ENCODE data around the gene AP1M2. TPM values are rescaled to one million over a fixed set of nuclear protein-coding genes. Genes with fewer than 3 reads are reported as not detected.
A peak's percentile ranks its signal among the peaks of the same experiment; 100 is the strongest.

AP1M2 gene
- 1.2 TPM for total RNA-seq (ENCODE audit: unreplicated experiment)
- long read RNA-seq, result 0 reads

DNA sequence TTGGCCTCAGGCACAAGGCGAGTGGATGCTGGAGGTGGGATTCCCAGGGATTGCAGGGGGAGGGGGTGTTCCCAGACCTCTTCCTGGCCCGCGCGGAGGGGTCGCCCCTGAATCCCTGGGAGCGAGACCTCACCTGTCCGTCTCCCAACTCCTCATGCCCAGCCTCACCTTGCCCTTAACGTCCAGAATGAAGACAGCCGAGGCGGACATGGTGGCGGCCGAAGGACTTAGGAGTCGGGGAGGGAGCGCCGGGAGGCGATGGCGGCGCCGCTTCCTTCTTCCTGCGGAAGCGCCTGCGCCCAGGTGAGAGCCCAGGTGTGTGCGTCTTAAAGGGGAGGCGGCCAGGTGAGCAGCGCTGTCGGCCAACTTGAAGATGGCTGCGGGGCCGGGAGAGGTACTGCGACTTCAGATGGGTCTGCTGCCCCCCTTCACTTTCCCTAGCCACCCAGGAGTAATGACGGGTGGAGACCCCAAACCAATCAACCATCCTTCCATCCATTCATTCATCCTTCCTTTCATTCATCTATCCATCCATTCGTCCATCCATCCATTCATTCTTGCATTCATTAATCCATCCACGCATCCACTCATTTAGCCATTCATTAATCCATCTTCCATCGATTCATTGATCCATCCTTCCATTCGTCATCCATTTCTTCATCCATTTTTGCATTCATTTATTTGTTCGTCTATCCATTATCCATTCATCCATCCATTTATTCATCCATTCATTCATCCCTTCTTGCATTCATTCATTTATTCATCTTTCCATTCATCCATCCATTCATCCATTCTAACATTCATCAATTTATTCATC, at the start of gene AP1M2:
TSS of gene AP1M2 (minus strand) at position 291 of the 817 bp plus-strand sequence. CDS start at position 210, 81 bp downstream.
- peaks cover 7% of the 10 kb centered on the region for H3K36me3 Mint-ChIP-seq (ENCODE audit: unreplicated experiment)
- H3K27me3 Mint-ChIP-seq (ENCODE audit: unreplicated experiment), result peaks cover 11% of the 10 kb centered on the region
- peaks cover 3% of the 10 kb centered on the region for H3K9me3 Mint-ChIP-seq (ENCODE audit: unreplicated experiment)
- peak within 1 kb of the TSS; percentile 0 for H3K27ac Mint-ChIP-seq (ENCODE audit: unreplicated experiment)
- TF ChIP-seq, protein P1, sequence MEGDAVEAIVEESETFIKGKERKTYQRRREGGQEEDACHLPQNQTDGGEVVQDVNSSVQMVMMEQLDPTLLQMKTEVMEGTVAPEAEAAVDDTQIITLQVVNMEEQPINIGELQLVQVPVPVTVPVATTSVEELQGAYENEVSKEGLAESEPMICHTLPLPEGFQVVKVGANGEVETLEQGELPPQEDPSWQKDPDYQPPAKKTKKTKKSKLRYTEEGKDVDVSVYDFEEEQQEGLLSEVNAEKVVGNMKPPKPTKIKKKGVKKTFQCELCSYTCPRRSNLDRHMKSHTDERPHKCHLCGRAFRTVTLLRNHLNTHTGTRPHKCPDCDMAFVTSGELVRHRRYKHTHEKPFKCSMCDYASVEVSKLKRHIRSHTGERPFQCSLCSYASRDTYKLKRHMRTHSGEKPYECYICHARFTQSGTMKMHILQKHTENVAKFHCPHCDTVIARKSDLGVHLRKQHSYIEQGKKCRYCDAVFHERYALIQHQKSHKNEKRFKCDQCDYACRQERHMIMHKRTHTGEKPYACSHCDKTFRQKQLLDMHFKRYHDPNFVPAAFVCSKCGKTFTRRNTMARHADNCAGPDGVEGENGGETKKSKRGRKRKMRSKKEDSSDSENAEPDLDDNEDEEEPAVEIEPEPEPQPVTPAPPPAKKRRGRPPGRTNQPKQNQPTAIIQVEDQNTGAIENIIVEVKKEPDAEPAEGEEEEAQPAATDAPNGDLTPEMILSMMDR (IDR thresholded peaks at IDR 0.05; ENCODE audit: partially characterized antibody, unreplicated experiment), result no peak
- H3K4me1 Mint-ChIP-seq (ENCODE audit: low read depth, unreplicated experiment), result no peaks in the 10 kb centered on the region
- peak within 1 kb of the TSS; percentile 14 for H3K4me3 Mint-ChIP-seq (ENCODE audit: unreplicated experiment)
- DNase-seq, result no peak

- Mint-ChIP-seq H3K27ac (ENCODE audit: unreplicated experiment) (no peak overlapping the region), H3K27me3 (ENCODE audit: unreplicated experiment) (no peaks in the 10 kb centered on the region), H3K36me3 (ENCODE audit: unreplicated experiment) (peaks cover 12% of the 10 kb centered on the region), H3K4me3 (ENCODE audit: unreplicated experiment) (no peak overlapping the region), H3K9me3 (ENCODE audit: unreplicated experiment) (peaks cover 6% of the 10 kb centered on the region), H3K4me1 (ENCODE audit: low read depth, unreplicated experiment) (peaks cover 2% of the 10 kb centered on the region)
- no peak for DNase-seq
- TF ChIP-seq, protein P1 (IDR thresholded peaks at IDR 0.05; ENCODE audit: partially characterized antibody, unreplicated experiment), result no peak
These were observed 49.3 kb upstream of the AP1M2 start for GRCh38 chr19:10636304-10636972.

GRCh38 chr19:10634963-10635362, 47.9 kb upstream of the AP1M2 start:
- H3K4me1 Mint-ChIP-seq (ENCODE audit: low read depth, unreplicated experiment), result peaks cover 2% of the 10 kb centered on the region
- no peak overlapping the region for H3K4me3 Mint-ChIP-seq (ENCODE audit: unreplicated experiment)
- no peak for DNase-seq
- H3K27ac Mint-ChIP-seq (ENCODE audit: unreplicated experiment), result no peak overlapping the region
- peaks cover 12% of the 10 kb centered on the region for H3K36me3 Mint-ChIP-seq (ENCODE audit: unreplicated experiment)
- peaks cover 4% of the 10 kb centered on the region for H3K9me3 Mint-ChIP-seq (ENCODE audit: unreplicated experiment)
- H3K27me3 Mint-ChIP-seq (ENCODE audit: unreplicated experiment), result no peaks in the 10 kb centered on the region
- TF ChIP-seq, protein P1 (IDR thresholded peaks at IDR 0.05; ENCODE audit: partially characterized antibody, unreplicated experiment), result no peak

- no peaks in the 10 kb centered on the region for H3K27me3 Mint-ChIP-seq (ENCODE audit: unreplicated experiment)
- H3K9me3 Mint-ChIP-seq (ENCODE audit: unreplicated experiment), result peaks cover 4% of the 10 kb centered on the region
- no peak overlapping the region for H3K4me3 Mint-ChIP-seq (ENCODE audit: unreplicated experiment)
- TF ChIP-seq, protein P1 (IDR thresholded peaks at IDR 0.05; ENCODE audit: partially characterized antibody, unreplicated experiment), result no peak
- DNase-seq, result no peak
- peaks cover 12% of the 10 kb centered on the region for H3K36me3 Mint-ChIP-seq (ENCODE audit: unreplicated experiment)
- no peak overlapping the region for H3K27ac Mint-ChIP-seq (ENCODE audit: unreplicated experiment)
- peaks cover 2% of the 10 kb centered on the region for H3K4me1 Mint-ChIP-seq (ENCODE audit: low read depth, unreplicated experiment)
These were observed 47.3 kb upstream of the AP1M2 start for GRCh38 chr19:10634430-10634829.

GRCh38 chr19:10631874-10632273, 44.8 kb upstream of the AP1M2 start:
- DNase-seq, result no peak
- Mint-ChIP-seq H3K36me3 (ENCODE audit: unreplicated experiment) (peaks cover 16% of the 10 kb centered on the region), H3K4me1 (ENCODE audit: low read depth, unreplicated experiment) (peaks cover 6% of the 10 kb centered on the region), H3K4me3 (ENCODE audit: unreplicated experiment) (no peak overlapping the region), H3K27me3 (ENCODE audit: unreplicated experiment) (no peaks in the 10 kb centered on the region), H3K9me3 (ENCODE audit: unreplicated experiment) (peaks cover 4% of the 10 kb centered on the region), H3K27ac (ENCODE audit: unreplicated experiment) (no peak overlapping the region)
- TF ChIP-seq, protein P1 (IDR thresholded peaks at IDR 0.05; ENCODE audit: partially characterized antibody, unreplicated experiment), result no peak

Measured in glutamatergic neuron (in vitro differentiated cells).